HEK293T (cell line): ENCODE results near the gene JMJD7.

Experiments
- ARNT ChIP-seq: fragments of 450-650 bp; IDR thresholded peaks from 2 replicates; pipeline ENCODE4 v1.6.1; 2017; ENCODE audit warnings: mild to moderate bottlenecking
- BHLHE40 ChIP-seq: fragments of 450-650 bp; IDR thresholded peaks from 2 replicates; pipeline ENCODE4 v1.6.1; 2016; ENCODE audit warnings: mild to moderate bottlenecking, moderate library complexity, borderline replicate concordance
- ELF4 ChIP-seq: fragments of 450-650 bp; IDR thresholded peaks from 2 replicates; pipeline ENCODE4 v1.6.1; 2017; ENCODE audit warnings: antibody characterized with exemption
- FOXA1 ChIP-seq: fragments of 450-650 bp; IDR thresholded peaks from 2 replicates; pipeline ENCODE4 v1.6.1; 2016; ENCODE audit warnings: mild to moderate bottlenecking
- FOXK2 ChIP-seq: fragments of 450-650 bp; IDR thresholded peaks from 2 replicates; pipeline ENCODE4 v1.6.1; 2016; ENCODE audit warnings: mild to moderate bottlenecking
- FOXM1 ChIP-seq: fragments of 450-650 bp; IDR thresholded peaks from 2 replicates; pipeline ENCODE4 v1.6.1; 2017; ENCODE audit warnings: mild to moderate bottlenecking, borderline replicate concordance
- HDGF ChIP-seq: fragments of 450-650 bp; IDR thresholded peaks from 2 replicates; pipeline ENCODE4 v1.6.1; 2017; ENCODE audit warnings: antibody characterized with exemption, borderline replicate concordance
- LEF1 ChIP-seq: fragments of 450-650 bp; IDR thresholded peaks from 2 replicates; pipeline ENCODE4 v1.6.1; 2017; ENCODE audit warnings: mild to moderate bottlenecking, borderline replicate concordance
- NFRKB ChIP-seq: fragments of 450-650 bp; IDR thresholded peaks from 2 replicates; pipeline ENCODE4 v1.6.1; 2016; ENCODE audit warnings: mild to moderate bottlenecking, moderate library complexity
- SP1 ChIP-seq: fragments of 450-650 bp; IDR thresholded peaks from 2 replicates; pipeline ENCODE4 v1.6.1; 2017
- SUZ12 ChIP-seq: fragments of 450-650 bp; IDR thresholded peaks from 2 replicates; pipeline ENCODE4 v1.6.1; 2016; ENCODE audit warnings: mild to moderate bottlenecking
- TARDBP ChIP-seq: fragments of 450-650 bp; IDR thresholded peaks from 2 replicates; pipeline ENCODE4 v1.6.1; 2016
- ZNF384 ChIP-seq: fragments of 450-650 bp; IDR thresholded peaks from 2 replicates; pipeline ENCODE4 v1.6.1; 2016

DNA sequence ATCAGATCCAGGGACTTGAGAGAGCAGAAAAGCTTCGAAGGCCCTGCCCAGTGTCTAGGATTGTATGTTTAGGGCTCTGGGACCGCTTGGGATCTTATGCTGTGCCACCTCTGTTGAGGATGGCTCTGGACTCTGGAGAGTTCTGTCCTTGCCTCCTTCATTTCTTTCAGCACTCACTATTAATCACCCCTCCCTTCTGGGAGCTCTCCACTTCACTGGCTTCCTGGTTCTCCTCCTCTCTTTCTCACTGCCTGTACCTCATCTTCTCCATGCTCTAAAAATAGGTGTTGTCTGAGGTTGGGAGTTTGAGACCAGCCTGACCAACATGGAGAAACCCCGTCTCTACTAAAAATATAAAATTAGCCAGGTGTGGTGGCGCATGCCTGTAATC is 36.4 kb upstream of the JMJD7 start:
- TF ChIP-seq SP1 (no peak), FOXK2 (no peak), ELF4 (no peak), BHLHE40 (no peak), HDGF (no peak), FOXA1 (no peak), SUZ12 (no peak), FOXM1 (no peak), TARDBP (no peak), LEF1 (no peak), ARNT (no peak), ZNF384 (no peak), NFRKB (no peak)
